HEK293T (cell line): Measurements from ENCODE around the gene PTPN13.

Source experiments
- CTCF ChIA-PET: fragments of 350-600 bp; formaldehyde crosslinking; extraction: SDS; loops from one replicate; lab custom pipeline; 2021; ENCODE audit warnings: antibody characterized with exemption, inconsistent platforms; lab: Yijun Ruan, JAX
- POLR2A ChIA-PET: fragments of 350-600 bp; formaldehyde crosslinking; extraction: SDS; loops from one replicate; lab custom pipeline; 2020; ENCODE audit warnings: antibody characterized with exemption, inconsistent platforms; lab: Yijun Ruan, JAX
- DNase-seq: peaks from one replicate; pipeline ENCODE4 v3.0.0; 2012; ENCODE audit warnings: mixed read lengths; ENCODE audit errors: extremely low spot score
- ARNT ChIP-seq: fragments of 450-650 bp; IDR thresholded peaks from 2 replicates; pipeline ENCODE4 v1.6.1; 2017; ENCODE audit warnings: mild to moderate bottlenecking
- BHLHE40 ChIP-seq: fragments of 450-650 bp; IDR thresholded peaks from 2 replicates; pipeline ENCODE4 v1.6.1; 2016; ENCODE audit warnings: mild to moderate bottlenecking, moderate library complexity, borderline replicate concordance
- CTBP1 ChIP-seq: fragments of 450-650 bp; IDR thresholded peaks from 2 replicates; pipeline ENCODE4 v1.6.1; 2016; ENCODE audit warnings: borderline replicate concordance
- ELF4 ChIP-seq: fragments of 450-650 bp; IDR thresholded peaks from 2 replicates; pipeline ENCODE4 v1.6.1; 2017; ENCODE audit warnings: antibody characterized with exemption
- FOXA1 ChIP-seq: fragments of 450-650 bp; IDR thresholded peaks from 2 replicates; pipeline ENCODE4 v1.6.1; 2016; ENCODE audit warnings: mild to moderate bottlenecking
- FOXK2 ChIP-seq: fragments of 450-650 bp; IDR thresholded peaks from 2 replicates; pipeline ENCODE4 v1.6.1; 2016; ENCODE audit warnings: mild to moderate bottlenecking
- FOXM1 ChIP-seq: fragments of 450-650 bp; IDR thresholded peaks from 2 replicates; pipeline ENCODE4 v1.6.1; 2017; ENCODE audit warnings: mild to moderate bottlenecking, borderline replicate concordance
- HDGF ChIP-seq: fragments of 450-650 bp; IDR thresholded peaks from 2 replicates; pipeline ENCODE4 v1.6.1; 2017; ENCODE audit warnings: antibody characterized with exemption, borderline replicate concordance
- L3MBTL2 ChIP-seq: fragments of 450-650 bp; conservative IDR thresholded peaks from 2 replicates; pipeline ENCODE4 v1.6.1; 2016; ENCODE audit warnings: mild to moderate bottlenecking
- LEF1 ChIP-seq: fragments of 450-650 bp; IDR thresholded peaks from 2 replicates; pipeline ENCODE4 v1.6.1; 2017; ENCODE audit warnings: mild to moderate bottlenecking, borderline replicate concordance
- NFRKB ChIP-seq: fragments of 450-650 bp; IDR thresholded peaks from 2 replicates; pipeline ENCODE4 v1.6.1; 2016; ENCODE audit warnings: mild to moderate bottlenecking, moderate library complexity
- SP1 ChIP-seq: fragments of 450-650 bp; IDR thresholded peaks from 2 replicates; pipeline ENCODE4 v1.6.1; 2017
- SUZ12 ChIP-seq: fragments of 450-650 bp; IDR thresholded peaks from 2 replicates; pipeline ENCODE4 v1.6.1; 2016; ENCODE audit warnings: mild to moderate bottlenecking
- TARDBP ChIP-seq: fragments of 450-650 bp; IDR thresholded peaks from 2 replicates; pipeline ENCODE4 v1.6.1; 2016
- ZNF384 ChIP-seq: fragments of 450-650 bp; IDR thresholded peaks from 2 replicates; pipeline ENCODE4 v1.6.1; 2016
- TF ChIP-seq, protein P1 (sequence below): fragments of 450-650 bp; IDR thresholded peaks from 2 replicates; pipeline ENCODE4 v1.6.1; 2016

Gene PTPN13

DNA sequence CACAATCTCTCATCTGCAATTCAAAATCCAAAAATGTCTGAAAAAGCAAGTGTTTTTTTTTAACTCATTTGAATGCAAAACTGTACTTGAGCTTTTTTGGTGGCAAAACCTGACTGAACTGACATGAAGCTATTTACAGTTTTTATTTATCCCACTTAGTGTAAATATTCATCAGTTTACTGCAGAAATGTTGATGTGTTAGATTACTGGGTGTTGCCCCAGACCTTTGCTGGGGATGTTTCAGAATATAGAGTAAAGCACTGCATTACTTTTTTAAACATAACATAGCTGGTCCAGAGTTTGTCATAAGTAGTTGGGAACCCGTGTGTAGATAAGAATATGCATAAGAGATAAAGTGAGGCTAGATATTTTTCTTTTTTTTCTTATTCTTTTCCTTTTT lies 27.3 kb downstream of the PTPN13 start:
- no peak for DNase-seq
- CTCF ChIA-PET, result no interaction called here
- POLR2A ChIA-PET, result no interaction called here

GRCh38 chr4:86626066-86626465 lies 32.0 kb downstream of the PTPN13 start:
- ChIA-PET CTCF (no interaction called here), POLR2A (interaction anchor here (2.2 kb wide), 1 partner anchor 32 kb away, joined by 5 read pairs; the partner anchor contains the start of gene PTPN13)
- DNase-seq, result no peak
- TF ChIP-seq NFRKB, result no peak
- no peak for TF ChIP-seq FOXM1
- no peak for TF ChIP-seq HDGF
- no peak for TF ChIP-seq LEF1
- TF ChIP-seq ARNT, result no peak
- TF ChIP-seq SUZ12, result no peak

More for the DNA sequence above, 27.3 kb downstream of the PTPN13 start:
- TF ChIP-seq SUZ12, result no peak

- no peak for DNase-seq
- POLR2A ChIA-PET, result interaction anchor here (2.2 kb wide), 1 partner anchor 33 kb away, joined by 5 read pairs; the partner anchor contains the start of gene PTPN13
- no peak for TF ChIP-seq BHLHE40
- TF ChIP-seq, protein P1, sequence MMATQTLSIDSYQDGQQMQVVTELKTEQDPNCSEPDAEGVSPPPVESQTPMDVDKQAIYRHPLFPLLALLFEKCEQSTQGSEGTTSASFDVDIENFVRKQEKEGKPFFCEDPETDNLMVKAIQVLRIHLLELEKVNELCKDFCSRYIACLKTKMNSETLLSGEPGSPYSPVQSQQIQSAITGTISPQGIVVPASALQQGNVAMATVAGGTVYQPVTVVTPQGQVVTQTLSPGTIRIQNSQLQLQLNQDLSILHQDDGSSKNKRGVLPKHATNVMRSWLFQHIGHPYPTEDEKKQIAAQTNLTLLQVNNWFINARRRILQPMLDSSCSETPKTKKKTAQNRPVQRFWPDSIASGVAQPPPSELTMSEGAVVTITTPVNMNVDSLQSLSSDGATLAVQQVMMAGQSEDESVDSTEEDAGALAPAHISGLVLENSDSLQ, result peak; percentile 29; the same call in 1 of the 2 replicates
- CTCF ChIA-PET, result no interaction called here
These were observed 33.5 kb downstream of the PTPN13 start for GRCh38 chr4:86627462-86628135.

GRCh38 chr4:86630629-86631028 lies 36.5 kb downstream of the PTPN13 start:
- ChIA-PET CTCF (interaction anchor here (0.6 kb wide), 1 partner anchor 22 kb away, joined by 3 read pairs; no protein-coding TSS in a partner anchor), POLR2A (interaction anchor here (1.5 kb wide), 1 partner anchor 36 kb away, joined by 4 read pairs; the partner anchor contains the start of gene PTPN13)
- no peak for DNase-seq
- TF ChIP-seq ARNT (no peak), HDGF (no peak)
- TF ChIP-seq, protein P1, result 0 out of 2 replicates have a peak, but pooled peaks have one; percentile 42

- CTCF ChIA-PET, result no interaction called here
- POLR2A ChIA-PET, result interaction anchor here (1.5 kb wide), 1 partner anchor 37 kb away, joined by 4 read pairs; the partner anchor contains the start of gene PTPN13
- TF ChIP-seq ZNF384, result no peak
- no peak for TF ChIP-seq L3MBTL2
- no peak for TF ChIP-seq ELF4
- TF ChIP-seq FOXA1, result no peak
- TF ChIP-seq CTBP1, result no peak
- no peak for TF ChIP-seq BHLHE40
- no peak for TF ChIP-seq FOXM1
- TF ChIP-seq, protein P1, result no peak
- TF ChIP-seq ARNT, result no peak
- no peak for TF ChIP-seq NFRKB
- no peak for TF ChIP-seq SUZ12
- no peak for TF ChIP-seq HDGF
- TF ChIP-seq LEF1, result no peak
- TF ChIP-seq SP1, result no peak
- TF ChIP-seq FOXK2, result no peak
- no peak for TF ChIP-seq TARDBP
- DNase-seq, result no peak
These were observed 37.1 kb downstream of the PTPN13 start for GRCh38 chr4:86631166-86631565.

- ChIA-PET POLR2A (no interaction called here), CTCF (interaction anchor here (1.1 kb wide), 1 partner anchor 9 kb away, joined by 4 read pairs; no protein-coding TSS in a partner anchor)
- no peak for DNase-seq
- no peak for TF ChIP-seq NFRKB
- no peak for TF ChIP-seq L3MBTL2
- no peak for TF ChIP-seq FOXM1
These were observed 39.7 kb downstream of the PTPN13 start for GRCh38 chr4:86633854-86634253.

DNA sequence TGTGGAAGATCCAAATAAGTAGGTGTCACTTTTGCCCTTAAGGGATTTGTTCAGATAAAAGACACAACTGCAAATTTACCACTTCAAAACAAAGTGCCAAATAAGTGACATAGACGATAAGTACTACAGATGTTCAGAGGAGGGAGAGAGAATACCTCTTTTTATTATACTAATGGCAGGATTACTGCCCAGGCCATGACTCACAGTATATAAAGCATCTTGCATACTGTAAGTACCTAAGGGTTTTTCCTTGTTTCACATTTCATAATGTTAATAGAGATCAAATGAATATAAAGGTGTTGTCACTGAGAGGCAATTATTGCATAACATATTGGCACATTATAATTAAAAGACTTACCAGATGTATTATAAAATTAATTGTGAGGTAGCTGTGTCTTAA lies 46.4 kb downstream of the PTPN13 start:
- TF ChIP-seq, protein P1, result no peak
- TF ChIP-seq ARNT (no peak), NFRKB (no peak), ELF4 (no peak), HDGF (no peak), SP1 (no peak), FOXM1 (no peak), SUZ12 (no peak)
- CTCF ChIA-PET, result no interaction called here
- POLR2A ChIA-PET, result no interaction called here
- DNase-seq, result no peak
